Neutrophil (primary cell): ENCODE measurements around the gene MRPL24.

Experiments
- H3K27ac ChIP-seq: fragments of 200-600 bp; sonication (generic); 2 replicates; pipeline ENCODE4 v1.5.1; 2016; ENCODE audit warnings: mild to moderate bottlenecking, moderate library complexity
- H3K27me3 ChIP-seq: fragments of 200-600 bp; sonication (generic); 2 replicates; pipeline ENCODE4 v1.6.0; 2016; ENCODE audit warnings: mild to moderate bottlenecking
- H3K36me3 ChIP-seq: fragments of 200-600 bp; sonication (generic); 2 replicates; pipeline ENCODE4 v1.5.1; 2017
- H3K4me1 ChIP-seq, 2 experiments: fragments of 200-600 bp in 1 of 2; sonication (generic) in 1 of 2; 1 replicate in 1 of 2; 2 replicates in 1 of 2; pipeline versions ENCODE4 v1.5.1 to v1.6.1; 2013 to 2016; ENCODE audit warnings: low read depth in 1 of 2, low read length in 1 of 2, mild to moderate bottlenecking in 1 of 2, moderate library complexity in 1 of 2; ENCODE audit not compliant: control insufficient read depth in 1 of 2, insufficient read depth in 1 of 2
- H3K4me3 ChIP-seq, 2 experiments: fragments of 200-600 bp in 1 of 2; sonication (generic) in 1 of 2; 1 replicate in 1 of 2; 2 replicates in 1 of 2; pipeline ENCODE4 v1.5.1; 2013 to 2016; ENCODE audit warnings: low read depth in 1 of 2, low read length in 1 of 2, mild to moderate bottlenecking in 1 of 2, moderate library complexity in 1 of 2
- H3K9me3 ChIP-seq: fragments of 200-600 bp; sonication (generic); 2 replicates; pipeline ENCODE4 v1.5.1; 2016
- TF ChIP-seq, protein P1 (sequence below): fragments of 200-600 bp; sonication (generic); IDR thresholded peaks from 2 replicates; pipeline ENCODE4 v1.5.1; 2016; ENCODE audit warnings: antibody characterized with exemption

Gene MRPL24

DNA sequence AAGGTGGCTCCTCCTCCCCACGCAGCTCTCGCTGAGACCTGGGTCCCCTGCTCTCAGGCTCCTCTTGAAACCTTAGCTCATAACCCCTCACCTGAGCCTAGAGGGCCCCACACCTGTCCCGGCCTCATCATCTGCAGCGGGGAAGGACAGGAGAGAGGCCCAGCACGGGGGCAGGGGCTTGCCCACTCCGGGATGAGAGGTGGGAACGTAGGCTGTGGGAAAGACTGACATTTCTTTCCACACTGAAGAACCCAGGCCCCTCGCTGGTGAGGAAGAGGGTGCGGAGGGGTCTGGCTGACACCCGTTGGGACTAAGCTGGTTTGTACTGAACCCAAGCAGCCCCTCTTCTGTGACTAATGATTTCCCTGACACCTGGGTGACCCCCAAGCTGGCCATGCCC is 49.7 kb downstream of the MRPL24 start:
- Histone ChIP-seq H3K36me3 (no peaks in the 10 kb centered on the region), H3K4me1 (no peaks in the 10 kb centered on the region), H3K27me3 (peaks cover 88% of the 10 kb centered on the region), H3K4me3 (no peak overlapping the region), H3K9me3 (no peaks in the 10 kb centered on the region), H3K27ac (no peak overlapping the region)
- TF ChIP-seq, protein P1, sequence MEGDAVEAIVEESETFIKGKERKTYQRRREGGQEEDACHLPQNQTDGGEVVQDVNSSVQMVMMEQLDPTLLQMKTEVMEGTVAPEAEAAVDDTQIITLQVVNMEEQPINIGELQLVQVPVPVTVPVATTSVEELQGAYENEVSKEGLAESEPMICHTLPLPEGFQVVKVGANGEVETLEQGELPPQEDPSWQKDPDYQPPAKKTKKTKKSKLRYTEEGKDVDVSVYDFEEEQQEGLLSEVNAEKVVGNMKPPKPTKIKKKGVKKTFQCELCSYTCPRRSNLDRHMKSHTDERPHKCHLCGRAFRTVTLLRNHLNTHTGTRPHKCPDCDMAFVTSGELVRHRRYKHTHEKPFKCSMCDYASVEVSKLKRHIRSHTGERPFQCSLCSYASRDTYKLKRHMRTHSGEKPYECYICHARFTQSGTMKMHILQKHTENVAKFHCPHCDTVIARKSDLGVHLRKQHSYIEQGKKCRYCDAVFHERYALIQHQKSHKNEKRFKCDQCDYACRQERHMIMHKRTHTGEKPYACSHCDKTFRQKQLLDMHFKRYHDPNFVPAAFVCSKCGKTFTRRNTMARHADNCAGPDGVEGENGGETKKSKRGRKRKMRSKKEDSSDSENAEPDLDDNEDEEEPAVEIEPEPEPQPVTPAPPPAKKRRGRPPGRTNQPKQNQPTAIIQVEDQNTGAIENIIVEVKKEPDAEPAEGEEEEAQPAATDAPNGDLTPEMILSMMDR, result no peak

DNA sequence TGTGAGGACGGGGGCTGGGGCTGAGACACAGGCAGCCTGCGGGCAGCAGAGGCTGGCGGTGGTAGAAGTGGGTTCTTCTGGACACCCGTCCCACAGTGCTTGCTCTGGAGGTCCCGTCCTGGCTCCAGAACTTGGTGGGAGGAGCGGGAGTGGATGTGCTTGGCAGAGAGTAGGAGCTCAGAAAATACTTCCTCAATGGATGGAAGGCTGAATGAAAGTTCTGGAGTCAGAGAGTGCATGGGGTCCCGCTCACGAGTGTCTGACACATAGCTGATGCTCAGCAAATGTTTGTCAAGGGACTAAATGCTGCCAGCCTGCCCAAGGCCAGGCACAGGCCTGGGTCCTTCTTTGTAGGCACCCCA is 50.2 kb downstream of the MRPL24 start:
- no peak overlapping the region for H3K27ac ChIP-seq
- no peak overlapping the region for H3K4me3 ChIP-seq
- no peaks in the 10 kb centered on the region for H3K36me3 ChIP-seq
- no peaks in the 10 kb centered on the region for H3K4me1 ChIP-seq
- TF ChIP-seq, protein P1, result no peak
- peaks cover 91% of the 10 kb centered on the region for H3K27me3 ChIP-seq
- H3K9me3 ChIP-seq, result no peaks in the 10 kb centered on the region

DNA sequence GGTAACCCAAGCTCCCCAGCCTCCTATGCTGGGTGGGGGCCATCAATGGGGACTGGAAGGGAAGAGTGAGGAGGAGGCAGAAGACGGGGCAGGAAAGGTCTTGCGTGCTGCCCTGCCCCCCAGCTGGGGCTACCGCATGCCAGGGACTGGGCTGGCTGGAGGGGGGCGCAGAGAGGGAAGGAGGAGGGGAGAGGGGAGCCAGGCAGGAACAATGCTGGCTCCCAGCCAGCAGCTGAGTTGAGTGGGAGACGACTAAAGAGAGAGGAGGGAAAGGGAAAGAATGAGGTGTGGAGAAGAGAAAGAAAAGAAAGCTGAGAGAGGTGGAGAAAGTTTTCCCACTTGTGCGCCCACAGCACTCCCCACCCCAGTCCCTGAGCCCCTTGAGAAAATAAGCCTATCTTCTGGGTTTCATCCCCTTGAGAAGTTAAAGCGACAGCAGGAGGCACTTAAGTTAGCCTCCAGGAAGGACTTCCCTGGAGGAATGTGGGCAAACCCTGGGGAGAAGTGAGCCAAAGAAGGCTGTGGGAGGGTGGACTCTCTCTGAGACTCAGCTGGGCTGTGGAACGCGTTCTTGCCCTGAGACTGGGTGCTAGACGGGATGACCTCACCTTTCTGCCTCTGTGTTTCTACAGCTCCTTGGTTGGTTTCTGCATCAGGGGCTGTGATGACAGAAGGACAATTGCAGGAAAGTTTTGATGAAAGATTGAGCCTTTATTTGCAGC is 50.8 kb downstream of the MRPL24 start:
- no peak overlapping the region for H3K27ac ChIP-seq
- H3K9me3 ChIP-seq, result no peaks in the 10 kb centered on the region
- H3K36me3 ChIP-seq, result no peaks in the 10 kb centered on the region
- no peaks in the 10 kb centered on the region for H3K4me1 ChIP-seq
- TF ChIP-seq, protein P1, result no peak
- H3K27me3 ChIP-seq, result peaks cover 97% of the 10 kb centered on the region
- H3K4me3 ChIP-seq, result no peak overlapping the region

DNA sequence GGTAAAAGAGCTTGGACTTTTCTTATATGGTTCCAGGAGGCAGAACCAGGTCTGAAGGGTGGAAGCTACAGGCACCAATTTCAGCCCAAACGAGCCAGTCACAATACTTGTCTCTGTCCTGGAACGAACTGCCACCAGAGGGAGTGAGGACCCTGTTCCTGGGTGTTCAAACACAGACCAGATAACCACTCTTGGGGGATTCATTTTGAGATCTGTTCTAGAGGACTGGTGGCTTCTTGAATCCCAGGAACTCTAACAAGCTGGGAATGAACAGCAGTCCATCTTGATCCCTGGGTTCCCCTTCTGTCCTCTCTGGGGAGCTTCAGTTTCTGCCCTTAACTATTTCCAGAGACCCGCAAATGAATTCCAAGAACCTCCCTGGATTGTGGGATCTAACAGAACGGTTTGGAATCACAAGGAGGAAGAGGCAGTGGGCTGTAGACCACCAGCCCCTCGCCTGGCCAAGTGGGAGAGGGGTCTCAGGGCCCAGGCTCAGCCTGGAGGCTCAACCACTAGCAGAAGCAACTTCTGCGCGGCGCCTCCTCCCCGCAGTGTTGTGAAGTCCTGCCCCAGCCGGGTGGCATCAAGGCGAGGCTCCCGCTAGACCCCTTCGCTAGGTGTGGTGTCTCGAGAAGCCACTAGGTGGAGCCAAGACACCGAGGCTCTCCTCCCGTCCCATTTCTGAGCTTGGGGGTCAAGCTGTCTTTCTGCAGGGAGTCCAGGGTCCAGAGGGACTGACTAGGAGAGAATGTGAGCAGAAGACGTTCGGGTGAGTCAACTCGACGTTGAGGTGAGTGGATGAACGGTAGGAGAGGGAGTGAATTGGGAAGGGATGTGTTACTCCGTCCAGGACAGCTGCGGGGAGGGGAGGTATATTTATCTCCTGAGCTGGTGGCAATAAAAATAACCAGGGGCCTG is 51.6 kb downstream of the MRPL24 start:
- Histone ChIP-seq H3K27me3 (peaks cover 99% of the 10 kb centered on the region), H3K4me1 (no peaks in the 10 kb centered on the region), H3K27ac (no peak overlapping the region), H3K9me3 (no peaks in the 10 kb centered on the region), H3K36me3 (no peaks in the 10 kb centered on the region), H3K4me3 (no peak overlapping the region)
- TF ChIP-seq, protein P1, result peak; percentile 59
